C4-2B (cell line): ENCODE data around the gene RNU6-7.

Source experiments
- CTCF ChIP-seq: fragments of 450-650 bp; conservative IDR thresholded peaks from 2 replicates; pipeline ENCODE4 v1.5.1; 2017; ENCODE audit warnings: mild to moderate bottlenecking
- ZFX ChIP-seq: fragments of 450-650 bp; IDR thresholded peaks from 2 replicates; pipeline ENCODE4 v1.6.1; 2017

DNA sequence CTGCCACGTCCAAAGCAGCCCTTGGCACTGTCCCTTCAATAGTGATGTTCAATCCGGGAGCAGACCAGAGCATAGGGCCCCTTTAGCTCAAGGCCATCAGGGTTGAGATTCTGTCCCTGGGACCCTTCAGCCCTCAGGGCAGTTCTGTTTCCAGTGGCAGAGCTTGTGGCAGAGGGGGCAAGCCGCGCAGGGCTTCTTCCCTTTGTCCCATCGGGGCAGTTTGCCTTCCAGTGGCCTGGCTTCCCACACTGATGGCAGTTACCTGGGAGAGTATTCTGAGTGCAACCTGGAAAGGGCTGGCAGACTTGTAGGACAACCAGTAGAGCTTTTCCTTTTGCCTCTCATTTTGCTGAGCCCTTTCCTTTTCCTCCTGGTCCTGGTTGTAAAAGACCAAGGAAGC is 44.9 kb downstream of the RNU6-7 start:
- TF ChIP-seq CTCF (no peak), ZFX (no peak)
